ENCODE measurements around the gene PHF10.
A peak's percentile ranks its signal among the peaks of the same experiment; 100 is the strongest.
"Not testable (repeated sequence)": the region's sequence is repeated elsewhere in the genome, so short reads cannot be mapped to it uniquely, and the experiment has no call there.

The PHF10 gene

GRCh38 chr6:169724494-169725124 lies at the start of gene PHF10:
Gene PHF10, minus strand, starts transcription at chr6:169724500. Its CDS starts 569 bp downstream, at chr6:169723931.
- no peak for DNase-seq (ENCODE audit: low read depth)

- DNase-seq (ENCODE audit: low read depth) = no peak
Observed at GRCh38 chr6:169766921-169767736, 42.8 kb upstream of the PHF10 start.

DNA sequence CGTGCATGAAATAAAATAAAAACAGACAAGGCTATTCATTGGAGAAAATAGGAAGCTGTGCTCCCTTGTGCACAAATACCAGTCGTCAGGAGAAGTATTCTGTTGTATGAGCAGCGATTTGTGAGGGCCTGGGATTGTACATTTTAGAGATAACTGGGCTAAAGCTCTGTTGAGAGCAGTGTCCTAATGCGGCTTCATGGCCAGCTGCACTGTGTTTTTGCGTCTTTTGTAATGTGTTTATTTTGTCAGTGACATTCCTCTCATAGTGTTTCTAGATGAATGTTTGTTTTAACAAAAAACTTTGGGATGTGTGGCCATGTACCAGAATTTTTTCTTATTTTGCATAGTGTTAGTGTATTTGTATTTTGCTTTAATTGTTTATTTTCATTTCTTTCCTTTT lies 41.9 kb upstream of the PHF10 start:
- DNase-seq (ENCODE audit: low read depth) = no peak

GRCh38 chr6:169765789-169766188 lies 41.5 kb upstream of the PHF10 start:
- not testable (repeated sequence) for DNase-seq (ENCODE audit: low read depth)

DNA sequence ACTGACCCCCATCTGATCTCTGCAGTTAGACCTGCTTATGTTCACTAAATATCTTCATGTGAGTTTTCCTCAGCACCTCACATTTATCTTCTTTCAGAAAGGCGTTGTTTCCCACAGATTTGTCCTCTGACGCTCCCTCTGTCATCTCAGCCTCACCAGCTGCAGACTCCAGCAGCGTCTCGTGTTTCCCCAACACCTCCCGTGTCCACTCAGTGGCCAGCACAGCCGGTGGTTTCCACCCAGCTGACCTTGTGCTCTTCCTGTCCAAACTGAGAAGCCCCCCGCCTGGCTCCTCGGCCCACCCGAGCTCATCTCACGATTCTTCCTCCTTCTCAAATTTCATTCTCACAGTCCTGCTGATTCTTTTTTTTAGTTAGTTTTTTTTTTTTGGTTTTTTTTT lies 39.6 kb upstream of the PHF10 start:
- DNase-seq (ENCODE audit: low read depth) = no peak

DNA sequence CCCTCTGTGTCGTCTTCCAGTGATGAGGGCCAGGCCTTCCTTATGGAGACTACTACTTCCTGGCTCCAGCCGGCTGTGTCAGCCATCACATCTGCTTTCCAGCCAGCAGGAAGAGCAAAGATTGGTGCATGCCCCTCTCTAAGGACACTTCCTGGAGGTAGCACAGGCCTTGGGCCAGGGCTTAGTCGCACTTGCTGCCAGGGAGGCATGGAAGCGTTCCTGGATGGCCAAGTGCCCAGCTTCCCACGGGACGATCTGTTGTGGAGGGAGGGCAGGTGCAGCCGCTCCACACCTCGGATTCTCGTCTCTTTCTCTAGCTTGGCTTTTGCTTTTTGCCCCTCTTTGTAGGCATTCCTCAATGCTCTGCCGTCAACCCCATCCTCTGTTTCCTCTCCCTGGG lies 39.0 kb upstream of the PHF10 start:
- no peak for DNase-seq (ENCODE audit: low read depth)

GRCh38 chr6:169755162-169755561 lies 30.9 kb upstream of the PHF10 start:
- DNase-seq (ENCODE audit: low read depth) = no peak

- no peak for DNase-seq (ENCODE audit: low read depth)
Observed at GRCh38 chr6:169752074-169752623, 27.8 kb upstream of the PHF10 start.

DNA sequence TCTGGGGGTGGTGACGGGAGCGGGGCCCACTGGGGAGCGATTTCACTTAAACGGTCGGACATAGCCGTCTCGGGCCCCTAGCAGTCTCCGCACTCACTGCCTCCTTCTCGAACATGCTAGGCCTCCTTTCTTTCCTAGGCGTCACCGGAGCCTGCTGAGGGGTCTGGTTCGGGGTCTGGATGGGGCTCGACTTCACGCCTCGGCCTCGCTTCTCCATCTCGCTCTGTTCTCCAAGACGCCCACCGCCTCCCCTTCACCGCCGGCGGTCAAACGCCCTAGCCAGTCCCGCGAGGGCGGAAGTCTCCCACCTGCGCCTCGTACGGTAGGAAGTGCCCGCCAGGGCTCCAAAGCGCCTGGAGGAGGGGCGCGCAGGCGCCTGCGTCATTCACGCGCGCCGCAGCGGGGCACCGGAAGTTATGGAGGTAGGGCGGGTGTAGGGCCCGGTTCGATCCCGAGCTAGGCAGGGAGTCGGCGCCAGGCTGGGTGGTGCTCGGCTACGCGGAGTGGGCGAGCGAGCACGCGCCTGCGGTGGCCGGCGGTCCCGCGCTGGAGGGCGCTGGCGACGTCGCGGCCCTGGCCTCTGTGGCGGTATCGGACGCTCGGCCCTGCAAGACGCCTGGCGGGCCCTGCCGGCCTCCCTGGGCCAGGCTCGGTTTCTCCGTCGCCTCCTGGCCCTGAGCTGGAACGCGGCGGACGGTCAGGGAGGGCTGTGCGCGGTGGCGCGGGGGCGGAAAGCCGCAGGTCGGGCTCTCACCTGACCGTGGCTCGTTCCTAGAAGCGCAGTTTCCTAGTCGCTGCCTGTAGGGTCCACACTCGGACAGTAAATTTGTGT lies 27.2 kb upstream of the PHF10 start, which contains the start of the genes DYNLT2 and ERMARD:
TSS of gene DYNLT2 (minus strand) at position 331 of the 832 bp plus-strand sequence. CDS start at position 217, 114 bp downstream.
TSS of gene ERMARD (plus strand) at position 381 of the 832 bp plus-strand sequence. CDS start at position 417, 36 bp downstream.
- DNase-seq (ENCODE audit: low read depth) = peak; percentile 87

DNA sequence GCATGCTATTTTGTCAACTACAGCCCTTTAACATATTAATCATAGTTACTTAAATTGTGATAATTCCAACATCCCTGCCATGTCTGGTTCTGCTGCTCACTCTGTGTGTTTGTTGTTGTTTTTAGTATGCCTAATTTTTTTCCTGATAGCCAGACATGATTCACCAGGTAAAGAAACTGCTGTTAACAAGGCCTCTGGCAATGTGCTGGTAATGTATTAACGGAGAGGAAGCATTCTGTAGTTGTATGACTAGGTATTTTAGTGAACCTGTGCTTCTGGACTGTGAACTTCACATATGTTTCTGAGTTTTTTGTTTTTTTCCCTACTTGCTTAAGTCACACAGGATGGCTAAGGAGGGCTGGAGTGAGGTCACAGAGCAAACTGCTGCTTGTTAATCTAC lies 22.3 kb upstream of the PHF10 start:
- no peak for DNase-seq (ENCODE audit: low read depth)

GRCh38 chr6:169745405-169745804 lies 21.1 kb upstream of the PHF10 start:
- no peak for DNase-seq (ENCODE audit: low read depth)

DNA sequence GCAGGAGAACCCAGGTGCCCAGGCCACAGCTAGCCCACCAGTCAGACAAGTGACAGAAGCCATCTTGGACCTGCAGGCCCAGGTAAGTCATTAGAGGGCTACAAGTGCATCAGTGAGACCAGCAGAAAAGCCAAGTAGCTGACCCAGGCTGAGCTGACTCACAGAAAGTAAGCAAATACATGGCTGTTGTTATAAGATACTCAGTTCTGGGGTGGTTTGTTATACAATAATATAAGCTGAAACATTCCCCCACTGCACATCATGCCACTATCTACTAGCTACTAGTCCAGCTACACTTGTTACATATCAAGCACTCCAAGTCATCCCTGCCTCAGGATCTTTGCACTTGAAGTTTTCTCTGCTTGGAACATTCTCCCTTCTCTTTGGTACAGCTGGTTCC lies 17.0 kb upstream of the PHF10 start:
- DNase-seq (ENCODE audit: low read depth) = no peak

DNA sequence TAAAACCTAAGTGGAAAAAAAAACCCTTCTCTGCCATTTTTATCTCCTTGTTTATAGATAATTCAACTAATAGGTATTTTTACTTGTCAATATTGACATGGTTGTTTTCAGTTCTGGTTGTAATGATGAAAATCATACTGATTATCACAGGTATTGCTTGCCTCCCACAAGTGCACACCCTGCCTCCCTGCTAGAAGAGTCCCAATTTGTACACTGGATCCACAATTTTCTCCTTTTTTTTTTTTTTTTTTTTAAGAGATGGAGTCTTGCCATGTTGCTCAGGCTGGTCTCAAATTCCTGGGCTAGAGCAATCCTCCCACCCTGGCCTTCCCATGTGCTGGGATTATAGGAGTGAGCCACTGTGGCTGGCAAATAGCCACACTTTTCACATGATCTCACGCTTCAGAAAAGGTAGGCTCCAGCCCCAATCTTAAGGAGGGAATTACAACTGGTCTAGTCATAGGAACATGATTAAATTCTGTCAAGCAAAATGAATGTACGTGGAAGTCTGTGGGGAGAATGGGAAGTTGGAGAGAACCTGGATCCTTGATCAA lies 14.8 kb upstream of the PHF10 start:
- no peak for DNase-seq (ENCODE audit: low read depth)

DNA sequence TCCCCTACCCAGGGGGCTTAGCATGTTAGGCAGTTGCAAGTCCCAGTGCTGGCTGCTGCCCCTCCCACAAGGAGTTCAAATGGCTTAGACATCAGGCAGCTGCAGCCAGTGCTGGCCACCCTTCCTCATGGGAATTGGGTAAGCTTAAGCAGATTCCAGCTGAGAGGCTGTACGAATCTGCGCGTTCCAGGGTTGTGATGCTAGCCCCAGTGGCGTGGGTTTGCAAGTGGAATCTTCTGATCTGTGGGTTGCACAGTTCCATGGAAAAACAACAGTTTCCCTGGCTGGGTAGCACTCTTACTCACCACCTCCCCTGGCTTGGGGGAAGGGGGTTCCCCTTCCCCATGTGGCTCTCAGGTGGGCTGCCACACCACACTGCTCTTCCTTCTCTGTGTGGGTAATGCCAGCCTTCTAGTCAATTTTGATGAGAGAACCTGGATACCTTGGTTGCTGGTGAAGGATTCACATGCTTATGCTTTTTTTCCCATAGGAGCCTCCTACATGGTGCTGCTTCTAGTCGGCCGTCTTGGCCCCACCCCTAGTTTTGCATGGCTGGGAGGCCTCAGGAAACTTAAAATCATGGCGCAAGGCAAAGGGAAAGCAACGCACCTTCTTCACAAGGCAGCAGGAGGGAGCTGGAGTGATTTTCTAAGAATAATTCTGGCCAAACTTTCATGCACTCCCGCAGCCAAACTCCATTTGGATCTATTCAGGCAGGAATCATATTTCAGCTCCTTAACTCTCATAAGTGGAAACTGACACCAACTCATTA lies 14.1 kb upstream of the PHF10 start:
- no peak for DNase-seq (ENCODE audit: low read depth)

DNA sequence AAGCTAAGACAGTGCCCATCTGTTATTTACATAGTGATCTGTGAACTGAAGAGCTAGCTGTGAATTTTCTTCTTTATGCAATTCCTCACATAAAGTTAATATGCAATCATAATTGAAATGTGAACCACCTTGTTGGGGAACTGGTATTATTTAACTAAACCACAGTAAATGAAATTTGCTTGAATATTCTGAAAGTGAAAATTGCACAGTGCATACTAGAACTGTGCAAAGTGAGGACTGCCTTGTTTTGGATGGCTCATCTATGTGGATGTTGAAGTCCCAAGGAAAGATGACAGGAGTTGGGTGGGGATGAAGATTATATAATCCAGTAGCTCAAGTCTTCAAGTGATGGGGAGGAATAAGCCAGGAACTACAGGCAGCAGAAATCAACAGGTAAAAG lies 5.7 kb upstream of the PHF10 start:
- no peak for DNase-seq (ENCODE audit: low read depth)

DNA sequence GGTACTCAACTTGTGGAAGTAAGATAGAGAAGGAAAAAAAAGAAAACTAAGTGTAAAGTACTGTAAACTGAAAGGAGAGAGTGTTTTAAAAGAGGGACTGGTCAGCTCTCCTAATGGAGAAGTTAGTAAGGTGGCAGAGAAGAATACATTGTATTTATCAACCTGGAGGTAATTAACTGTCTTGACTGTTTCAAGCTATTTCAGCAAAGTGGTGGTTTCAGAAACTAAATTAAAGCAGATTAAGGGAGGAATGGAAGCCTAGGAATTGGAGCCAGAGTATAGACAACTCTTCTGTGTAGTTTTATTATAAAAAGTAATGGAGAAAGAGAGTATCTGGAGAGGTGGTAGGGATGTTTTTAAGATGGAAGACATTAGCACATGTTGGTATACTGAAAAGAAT lies 2.7 kb upstream of the PHF10 start:
- DNase-seq (ENCODE audit: low read depth) = no peak

DNA sequence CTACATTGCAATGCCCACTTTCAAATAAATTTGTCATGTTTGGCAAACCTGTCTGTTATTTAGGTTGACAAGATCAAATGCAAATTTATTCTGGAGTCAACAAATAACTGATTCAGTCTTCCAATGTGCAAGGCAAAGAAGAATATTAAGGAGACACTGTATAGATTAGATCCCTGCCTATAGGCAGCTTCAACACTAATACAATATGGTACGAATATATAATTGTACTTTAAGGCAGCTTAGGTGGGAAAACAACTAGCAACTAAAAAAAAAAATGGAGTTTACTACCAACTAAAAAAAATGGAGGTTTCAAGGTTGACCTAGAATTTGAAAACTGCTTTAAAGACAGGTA lies 1.7 kb upstream of the PHF10 start:
- no peak for DNase-seq (ENCODE audit: low read depth)

GRCh38 chr6:169725125-169726048 lies 1.1 kb upstream of the PHF10 start:
- no peak for DNase-seq (ENCODE audit: low read depth)

DNA sequence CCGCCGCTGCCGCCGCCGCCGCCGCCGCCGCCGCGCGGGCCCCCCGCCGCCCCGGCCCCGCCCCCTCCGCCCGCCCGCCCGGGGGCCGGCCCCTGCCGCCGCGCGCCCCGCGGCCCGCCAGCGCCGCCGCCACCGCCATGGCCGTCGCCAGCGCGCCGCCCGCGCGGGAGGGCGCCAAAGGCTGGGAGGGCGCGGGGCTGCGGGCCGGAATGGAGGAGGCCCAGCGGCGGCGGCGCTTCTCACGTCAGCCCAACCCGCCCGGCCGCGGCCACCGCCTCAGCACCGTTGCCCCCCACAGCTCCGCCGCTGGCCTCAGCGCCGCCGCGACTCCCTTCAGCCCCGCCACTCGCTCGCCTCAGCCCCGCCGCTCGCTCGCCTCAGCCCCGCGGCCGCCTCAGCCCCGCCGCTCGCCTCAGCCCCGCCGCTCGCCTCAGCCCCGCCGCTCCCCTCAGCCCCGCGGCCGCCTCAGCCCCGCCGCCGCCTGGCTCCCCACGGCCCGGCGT lies 258 bp downstream of the PHF10 start:
- no peak for DNase-seq (ENCODE audit: low read depth)

Measured in stromal cell of bone marrow (primary cell).